EL (cell line): ENCODE results near the gene CFAP74.

ENCODE experiments used
- DNase-seq: peaks from one replicate; pipeline ENCODE4 v3.0.0-alpha.2; 2016

CFAP74 gene

DNA sequence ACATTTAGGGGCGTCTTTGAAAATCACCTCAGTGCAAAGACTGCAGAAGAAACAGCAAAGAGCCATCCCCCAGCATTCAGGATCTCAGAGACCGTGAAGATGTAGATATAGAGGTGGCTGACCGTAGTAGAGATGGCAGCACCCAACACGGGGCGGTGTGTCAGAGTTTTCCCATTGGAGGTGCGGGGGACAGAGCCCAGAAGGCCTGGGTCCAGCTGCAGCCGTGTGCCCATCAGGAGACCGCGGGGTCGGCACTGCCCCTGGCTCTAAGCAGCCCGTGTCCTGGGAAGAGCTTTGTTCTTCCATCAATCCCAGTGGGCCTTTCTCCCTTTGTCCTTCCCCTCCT lies 16.7 kb upstream of the CFAP74 start:
- no peak for DNase-seq

GRCh38 chr1:2019571-2020309 lies 16.2 kb upstream of the CFAP74 start:
- no peak for DNase-seq

GRCh38 chr1:2019172-2019543 lies 15.6 kb upstream of the CFAP74 start, which contains the start of gene GABRD:
GABRD (plus strand) TSS chr1:2019345; CDS start chr1:2019424, 79 bp downstream.
- no peak for DNase-seq

GRCh38 chr1:2018217-2019171 lies 14.9 kb upstream of the CFAP74 start:
- DNase-seq, result no peak

DNA sequence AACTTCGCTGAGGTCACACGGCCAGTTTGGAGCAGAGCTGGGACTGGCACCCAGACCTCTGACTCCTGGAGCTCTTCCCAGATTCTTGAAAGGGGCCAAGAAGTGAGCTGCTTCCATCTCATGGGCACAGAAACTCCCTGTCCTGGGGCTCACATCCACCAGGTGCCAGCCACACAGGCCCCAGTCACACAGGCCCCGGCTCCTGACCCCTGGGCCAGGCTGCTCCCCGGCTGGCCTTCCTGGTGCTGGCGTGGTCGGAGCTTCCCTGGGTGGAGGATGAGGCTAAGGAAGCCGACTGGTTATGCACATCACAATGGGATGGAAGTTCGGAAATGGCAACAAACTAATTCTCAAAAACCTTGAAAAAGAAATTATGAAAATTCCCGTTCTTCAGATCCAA lies 12.5 kb upstream of the CFAP74 start:
- DNase-seq, result no peak

DNA sequence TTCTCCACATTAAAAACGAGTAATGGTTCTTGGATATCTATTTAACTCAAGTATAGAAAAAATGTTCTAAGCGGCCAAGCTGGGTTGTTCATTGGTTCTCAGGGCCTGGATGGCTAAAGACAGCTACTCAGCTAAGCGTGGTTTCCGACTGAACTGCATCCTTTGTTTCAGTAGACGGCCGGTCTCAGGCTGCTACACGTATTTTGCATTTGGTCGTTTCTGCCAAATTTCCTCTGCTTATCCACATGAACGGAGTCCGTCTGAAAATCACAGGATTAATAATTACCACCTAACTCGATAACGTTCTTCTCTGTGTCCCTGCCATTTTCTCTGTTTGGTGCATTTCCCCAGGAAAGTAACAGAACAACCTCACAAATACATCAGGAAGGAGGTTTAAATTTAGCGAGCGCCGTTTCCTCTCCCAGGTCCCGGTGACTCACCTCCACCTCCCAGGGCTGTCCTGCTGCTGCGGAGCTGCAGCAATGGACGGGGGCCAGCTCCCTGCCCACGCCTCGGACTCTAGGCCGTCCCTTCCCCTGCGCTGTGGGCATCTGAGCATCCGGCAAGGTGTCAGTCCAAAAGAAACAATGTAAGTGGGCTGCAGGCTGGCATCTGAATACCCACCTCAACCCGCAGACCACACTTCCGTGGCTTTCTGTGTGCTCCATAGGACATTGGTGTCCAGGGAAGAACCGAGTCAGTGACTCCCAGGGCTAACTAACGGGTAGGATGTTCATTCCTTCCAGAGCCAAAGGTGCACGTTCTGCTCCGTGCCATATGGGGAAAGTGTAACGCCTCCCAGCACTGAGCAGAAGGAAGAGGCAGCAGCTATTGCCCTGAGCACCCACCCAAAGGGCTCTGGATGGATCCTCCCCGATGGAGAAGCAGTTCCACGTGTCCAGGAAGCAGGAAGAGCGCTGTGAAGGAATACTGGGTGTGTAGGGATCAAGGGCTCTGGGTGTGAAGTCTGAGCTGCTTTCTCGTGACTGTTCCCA lies 11.5 kb upstream of the CFAP74 start:
- DNase-seq, result no peak

- DNase-seq, result no peak
These were observed 10.6 kb upstream of the CFAP74 start for GRCh38 chr1:2014181-2014580.

DNA sequence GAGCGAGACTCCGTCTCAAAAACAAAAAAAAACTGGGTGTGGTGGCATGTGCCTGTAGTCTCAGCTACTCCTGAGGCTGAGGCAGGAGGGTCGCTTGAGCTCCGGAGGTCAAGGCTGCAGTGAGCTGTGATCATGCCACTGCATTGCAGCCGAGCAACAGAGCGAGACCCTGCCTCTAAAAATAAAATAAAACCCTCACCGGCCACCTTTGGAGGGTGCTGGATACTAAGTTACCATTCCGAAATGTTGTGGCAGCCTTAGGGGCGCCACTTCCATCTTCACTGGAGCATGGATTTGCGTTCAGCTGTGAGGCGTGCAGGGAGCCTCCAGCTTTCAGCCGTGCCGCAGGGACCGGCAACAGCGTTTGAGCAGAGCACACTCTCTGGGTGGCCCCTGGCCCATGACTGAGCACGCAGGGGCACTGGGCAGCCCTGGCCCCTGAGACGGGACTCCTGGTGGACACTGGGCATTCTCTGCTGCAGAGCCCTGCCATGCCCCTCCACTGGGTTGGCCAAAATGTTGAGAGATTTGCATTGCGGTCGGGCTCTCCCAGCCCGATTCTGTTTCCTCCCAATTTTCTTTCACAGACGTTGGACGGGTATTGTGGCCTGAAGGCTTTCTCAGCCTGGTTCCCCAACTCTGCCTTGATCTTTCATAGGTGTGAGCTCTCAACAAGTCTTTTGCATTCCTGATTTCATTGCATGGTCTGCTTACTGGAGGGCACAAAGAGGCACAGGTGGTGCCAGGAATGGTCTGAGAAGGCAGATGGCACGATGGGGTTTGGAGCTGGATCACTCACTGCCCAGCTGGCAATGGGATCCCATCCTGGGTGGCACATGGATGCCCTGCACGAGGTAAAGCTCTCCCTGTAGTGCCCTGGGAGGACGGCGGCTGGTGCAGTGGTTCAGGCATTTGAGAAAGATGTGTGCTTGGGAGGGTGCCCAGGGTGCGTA lies 5.8 kb upstream of the CFAP74 start:
- DNase-seq, result no peak

GRCh38 chr1:2004856-2005255 lies 1.3 kb upstream of the CFAP74 start:
- no peak for DNase-seq

DNA sequence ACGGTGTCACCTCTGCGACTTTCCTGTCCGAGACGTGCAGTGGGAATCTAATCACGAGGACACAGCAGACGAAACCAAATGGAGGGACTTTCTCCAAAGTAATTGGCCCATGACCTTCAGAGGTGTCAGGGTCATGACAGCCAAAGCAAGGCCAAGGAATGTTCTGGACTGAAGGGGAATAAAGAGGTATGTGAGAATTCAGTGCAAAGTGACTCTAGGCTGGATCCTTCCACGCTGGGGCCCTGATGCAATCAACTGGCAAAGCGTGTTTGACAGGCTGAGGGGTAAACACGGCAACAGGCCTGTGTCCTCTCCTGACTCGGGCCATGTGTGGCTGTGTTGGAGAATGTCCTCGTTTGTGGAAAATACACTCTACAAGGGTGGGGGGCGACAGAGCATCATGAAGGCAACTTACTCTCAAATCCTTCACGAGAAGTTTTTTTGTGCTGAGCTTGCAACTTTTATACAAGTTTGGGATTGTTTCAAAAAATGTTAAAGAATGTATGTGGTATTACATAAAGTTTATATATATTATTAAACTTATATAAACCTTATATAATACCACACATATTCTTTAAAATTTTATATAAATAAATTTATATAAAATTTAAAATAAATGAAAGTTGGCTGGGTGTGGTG lies 1.7 kb downstream of the CFAP74 start:
- DNase-seq, result no peak

DNA sequence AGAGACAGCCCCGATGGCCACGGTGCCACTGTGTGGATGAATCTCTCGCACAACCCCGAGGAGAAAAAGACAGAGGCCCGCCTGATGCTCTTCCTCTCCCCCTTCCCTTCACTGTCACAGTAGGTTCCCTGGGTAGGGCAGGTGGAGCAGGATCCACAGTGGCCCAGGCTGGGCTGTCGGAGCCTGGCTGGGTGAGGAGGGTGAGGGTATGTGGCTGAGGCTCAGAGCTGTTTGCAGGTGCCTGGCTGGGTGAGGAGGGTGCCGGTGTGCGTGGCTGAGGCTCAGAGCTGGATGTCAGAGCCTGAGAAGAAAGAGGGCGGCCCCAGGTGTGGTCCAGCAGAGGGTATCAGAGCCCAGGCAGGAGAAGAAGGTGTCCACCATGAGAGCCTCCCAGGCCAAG lies 2.7 kb downstream of the CFAP74 start:
- DNase-seq, result no peak

GRCh38 chr1:2000432-2000831 lies 3.2 kb downstream of the CFAP74 start:
- no peak for DNase-seq

DNA sequence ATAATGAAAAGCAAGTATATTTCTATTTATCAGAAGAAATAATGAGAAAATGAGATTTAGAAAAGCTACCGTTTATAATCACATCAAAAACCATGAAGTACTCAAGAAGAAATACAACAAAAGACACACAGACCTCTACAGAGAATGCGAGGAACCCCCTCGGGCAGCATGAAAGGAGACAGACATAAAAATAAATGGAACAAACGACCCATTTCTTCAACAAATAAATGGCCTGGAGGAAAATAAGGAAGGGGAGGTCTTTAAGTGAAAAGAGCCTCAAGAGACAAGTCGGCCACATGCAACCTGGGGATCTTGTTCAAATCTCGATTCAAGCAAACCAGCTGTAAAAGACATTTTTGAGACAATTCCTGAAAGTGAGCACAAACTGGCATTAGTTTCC lies 6.0 kb downstream of the CFAP74 start:
- DNase-seq, result no peak

- DNase-seq, result no peak
These were observed 7.4 kb downstream of the CFAP74 start for GRCh38 chr1:1996207-1996651.

DNA sequence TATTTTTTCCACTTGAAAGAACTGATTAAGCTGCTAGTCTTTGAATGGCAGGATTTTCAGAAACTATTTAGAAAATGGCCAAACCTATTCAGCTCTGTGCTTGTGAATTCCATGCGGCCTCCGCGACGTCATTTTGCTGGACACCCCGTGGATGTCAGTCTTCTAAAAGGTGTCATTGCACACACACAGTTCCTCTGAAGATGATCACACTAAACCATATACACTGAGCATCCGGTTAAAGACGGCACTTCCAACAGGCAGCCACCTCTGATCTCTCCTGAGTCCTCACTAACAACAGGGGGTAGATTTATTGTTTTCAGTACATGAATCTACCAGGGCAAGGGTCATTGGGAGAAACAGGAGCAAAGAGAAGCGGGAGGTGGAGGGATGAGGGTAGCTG lies 9.1 kb downstream of the CFAP74 start:
- DNase-seq, result no peak

DNA sequence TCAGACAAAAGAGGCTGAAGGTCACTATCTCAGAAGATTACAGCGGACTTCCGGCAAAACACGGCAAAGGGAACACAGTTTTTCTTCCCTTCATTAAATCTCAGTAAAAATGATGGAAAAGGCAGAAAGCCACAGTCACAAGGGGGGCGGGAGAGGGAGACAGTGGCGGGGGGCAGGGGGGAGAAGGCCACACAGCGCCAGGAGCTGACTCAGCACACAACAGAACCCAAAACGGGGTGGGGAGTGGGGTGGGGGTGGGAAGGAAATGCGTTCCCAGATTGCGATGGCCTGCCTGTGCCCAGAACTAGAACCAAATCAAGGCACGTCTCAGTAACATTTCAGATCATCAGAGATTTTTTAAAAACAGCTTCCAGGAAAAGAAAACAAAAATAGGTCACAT lies 13.4 kb downstream of the CFAP74 start:
- no peak for DNase-seq

GRCh38 chr1:1989789-1990188 lies 13.8 kb downstream of the CFAP74 start:
- no peak for DNase-seq

GRCh38 chr1:1989102-1989542 lies 14.5 kb downstream of the CFAP74 start:
- no peak for DNase-seq

GRCh38 chr1:1988061-1988945 lies 15.3 kb downstream of the CFAP74 start:
- DNase-seq, result no peak

DNA sequence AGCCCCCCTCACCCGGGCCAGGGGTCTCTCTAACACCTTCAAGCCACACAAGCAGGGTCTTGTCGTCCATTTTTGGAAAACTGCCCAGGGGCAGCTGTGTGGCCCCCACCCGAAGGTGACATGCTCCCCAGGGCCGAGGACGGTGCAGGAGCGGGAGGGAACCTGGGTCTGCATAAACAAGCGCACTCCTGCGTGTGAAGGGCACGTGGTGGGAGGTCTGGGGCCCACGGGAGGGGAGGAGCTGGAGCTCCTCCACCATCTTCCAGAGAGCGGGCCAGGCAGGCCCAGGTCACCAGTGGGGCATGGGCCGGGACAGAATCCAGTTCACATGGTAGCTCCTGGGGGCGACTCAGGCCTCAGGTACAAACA lies 16.5 kb downstream of the CFAP74 start:
- DNase-seq, result no peak
